HG03442 (cell line): ENCODE results near the gene SORD.

Source experiments
- ATAC-seq: cut with Tn5 transposase; IDR thresholded peaks from one replicate; pipeline ENCODE4 v1.9.1; 2021; ENCODE audit warnings: mild to moderate bottlenecking, moderate library complexity; ENCODE audit not compliant: unreplicated experiment

SORD gene

DNA sequence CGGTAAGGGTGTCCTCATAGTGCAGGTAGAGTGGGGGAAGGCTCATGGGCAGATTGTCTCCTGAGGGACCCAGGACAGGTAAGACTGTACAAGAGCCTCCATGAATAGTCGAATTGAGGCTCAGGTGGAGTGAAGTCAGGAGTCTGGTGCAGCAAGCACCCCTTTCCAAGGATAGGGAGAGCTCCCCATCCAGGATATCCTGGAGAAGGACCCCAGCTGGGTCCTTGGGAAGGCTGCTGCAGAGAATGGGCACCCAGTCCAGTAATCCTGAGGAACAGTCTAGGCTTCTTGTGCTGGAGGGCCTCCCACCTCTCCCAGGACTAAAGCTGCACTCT is 91.7 kb downstream of the SORD start:
- ATAC-seq, result no peak

DNA sequence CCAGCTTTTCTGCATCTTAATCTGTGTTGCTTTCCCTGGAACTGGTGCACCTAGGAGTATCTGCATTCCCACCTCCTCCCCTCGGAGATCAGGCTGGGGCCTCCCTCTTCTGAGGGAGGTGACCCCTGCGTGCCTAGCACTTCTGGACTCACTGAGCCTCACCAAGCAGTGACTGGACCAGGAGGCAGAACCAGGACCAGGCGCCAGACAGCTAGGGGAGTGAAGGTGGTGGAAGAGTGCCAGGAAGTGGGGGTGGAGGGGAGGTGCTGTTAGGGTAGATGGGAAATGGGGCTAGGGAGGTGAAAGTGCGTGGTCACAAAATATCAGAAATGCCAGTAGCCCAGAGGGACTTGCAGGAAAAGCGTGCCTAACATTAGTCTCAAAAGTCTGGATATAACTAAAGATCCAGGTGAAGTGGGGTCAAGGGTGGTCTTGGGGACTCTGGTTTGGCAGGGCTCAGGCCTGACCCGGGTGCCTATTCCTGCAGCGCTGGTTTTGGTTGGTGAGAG is 92.4 kb downstream of the SORD start:
- no peak for ATAC-seq

DNA sequence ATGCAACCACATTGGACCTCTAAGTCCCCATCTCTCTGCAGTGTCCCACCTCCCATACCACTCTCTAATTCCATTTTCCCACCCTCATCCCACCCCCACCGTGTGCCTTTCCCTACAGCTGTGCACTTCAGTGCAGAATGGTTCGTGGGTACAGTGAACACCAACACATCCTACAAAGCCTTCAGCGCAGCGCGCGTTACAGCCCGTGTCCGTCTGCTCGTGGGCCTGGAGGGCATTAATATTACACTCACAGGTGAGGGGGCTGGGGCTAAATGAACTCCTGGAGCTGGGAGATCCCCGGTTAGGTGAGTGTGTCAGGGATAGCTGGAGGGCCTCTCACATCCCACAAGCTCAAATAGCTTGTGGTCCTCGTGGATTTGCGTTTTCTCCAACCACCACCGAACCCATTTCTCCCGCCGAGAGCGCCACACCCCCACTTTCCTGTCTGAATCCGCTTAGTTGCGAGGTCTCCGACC is 93.0 kb downstream of the SORD start:
- ATAC-seq, result no peak

DNA sequence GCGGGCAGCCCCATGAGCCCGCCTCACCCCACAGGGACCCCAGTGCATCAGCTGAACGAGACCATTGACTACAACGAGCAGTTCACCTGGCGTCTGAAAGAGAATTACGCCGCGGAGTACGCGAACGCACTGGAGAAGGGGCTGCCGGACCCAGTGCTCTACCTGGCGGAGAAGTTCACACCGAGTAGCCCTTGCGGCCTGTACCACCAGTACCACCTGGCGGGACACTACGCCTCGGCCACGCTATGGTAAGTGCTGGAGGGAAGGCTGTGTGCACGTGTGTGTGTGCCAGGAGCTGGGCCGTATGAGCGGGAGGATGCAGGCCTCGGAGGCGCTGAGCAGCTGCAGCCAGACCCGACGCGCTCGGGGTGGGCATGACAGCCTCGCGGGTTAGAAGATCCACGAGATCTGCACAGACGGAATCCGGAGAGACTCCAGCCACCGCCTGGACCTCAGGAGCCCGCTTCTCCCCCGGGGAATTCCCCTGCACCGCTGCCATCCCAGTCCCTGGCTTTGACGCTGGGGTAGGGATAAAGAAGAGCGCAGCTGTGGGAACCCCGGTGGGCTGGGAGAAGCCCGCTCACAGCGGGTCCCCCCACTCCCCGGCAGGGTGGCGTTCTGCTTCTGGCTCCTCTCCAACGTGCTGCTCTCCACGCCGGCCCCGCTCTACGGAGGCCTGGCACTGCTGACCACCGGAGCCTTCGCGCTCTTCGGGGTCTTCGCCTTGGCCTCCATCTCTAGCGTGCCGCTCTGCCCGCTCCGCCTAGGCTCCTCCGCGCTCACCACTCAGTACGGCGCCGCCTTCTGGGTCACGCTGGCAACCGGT is 93.7 kb downstream of the SORD start:
- ATAC-seq, result no peak

DNA sequence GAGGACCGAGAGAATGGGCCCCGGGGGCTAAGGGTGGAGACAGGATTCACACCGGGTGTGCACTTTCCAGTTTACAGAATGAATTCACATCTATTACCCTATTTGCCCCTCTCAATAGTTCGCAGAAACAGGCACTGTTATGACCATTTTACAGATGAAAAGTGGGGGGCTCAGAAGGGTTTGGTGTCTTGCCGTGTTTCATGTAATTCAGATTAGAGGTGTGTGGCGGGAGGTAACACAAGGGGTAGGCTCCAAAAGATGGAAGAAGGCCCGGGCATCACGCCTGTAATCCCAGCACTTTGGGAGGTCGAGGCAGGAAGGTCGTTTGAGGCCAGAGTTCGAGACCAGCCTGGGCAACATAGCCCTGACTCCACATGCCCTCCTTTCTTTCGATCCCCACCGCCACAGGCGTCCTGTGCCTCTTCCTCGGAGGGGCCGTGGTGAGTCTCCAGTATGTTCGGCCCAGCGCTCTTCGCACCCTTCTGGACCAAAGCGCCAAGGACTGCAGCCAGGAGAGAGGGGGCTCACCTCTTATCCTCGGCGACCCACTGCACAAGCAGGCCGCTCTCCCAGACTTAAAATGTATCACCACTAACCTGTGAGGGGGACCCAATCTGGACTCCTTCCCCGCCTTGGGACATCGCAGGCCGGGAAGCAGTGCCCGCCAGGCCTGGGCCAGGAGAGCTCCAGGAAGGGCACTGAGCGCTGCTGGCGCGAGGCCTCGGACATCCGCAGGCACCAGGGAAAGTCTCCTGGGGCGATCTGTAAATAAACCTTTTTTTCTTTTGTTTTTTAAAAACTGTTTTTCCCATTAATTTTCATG is 94.5 kb downstream of the SORD start:
- ATAC-seq, result peak; percentile 4

DNA sequence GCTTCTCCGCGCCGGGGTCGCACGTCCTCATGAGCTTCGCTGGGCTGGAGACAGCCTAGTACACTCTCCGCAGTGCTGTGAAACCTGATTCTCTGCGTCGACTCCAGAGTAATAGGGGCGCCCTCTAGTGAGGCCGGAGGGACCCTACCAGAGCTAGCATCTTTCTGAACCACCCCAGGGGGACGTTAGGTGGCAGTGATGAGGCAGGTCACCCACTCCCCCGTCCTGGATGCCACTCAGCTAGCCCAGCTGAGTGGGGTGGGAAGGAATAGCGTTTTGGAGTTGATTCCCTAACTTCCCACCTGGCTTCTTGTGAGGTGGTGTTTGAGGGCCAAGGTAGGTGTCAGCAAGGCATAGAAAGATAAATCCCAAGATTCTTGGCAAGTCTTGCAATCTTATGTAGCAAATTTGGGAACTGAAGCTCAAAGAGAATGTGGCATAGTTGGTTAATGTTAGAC is 95.2 kb downstream of the SORD start:
- ATAC-seq, result peak; percentile 93

DNA sequence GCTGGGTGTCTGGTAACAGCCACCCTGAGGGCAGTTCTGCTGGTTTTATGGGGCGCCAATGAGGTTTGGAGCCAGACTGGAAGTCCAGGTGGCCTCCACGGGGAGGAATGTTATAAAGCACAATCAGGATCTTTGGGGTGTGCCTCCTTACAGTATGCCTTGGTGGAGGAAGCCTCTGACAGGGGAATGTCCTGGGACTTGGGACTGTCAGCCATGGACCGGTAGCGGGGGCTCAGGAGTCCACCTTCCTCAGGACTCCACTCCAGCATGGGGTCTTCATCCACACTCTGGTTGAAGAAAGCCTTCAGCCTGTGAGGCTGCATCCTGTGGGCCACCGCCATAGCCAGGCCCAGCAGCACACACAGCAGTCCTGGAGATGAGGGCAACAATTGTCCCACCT is 96.0 kb downstream of the SORD start:
- no peak for ATAC-seq

DNA sequence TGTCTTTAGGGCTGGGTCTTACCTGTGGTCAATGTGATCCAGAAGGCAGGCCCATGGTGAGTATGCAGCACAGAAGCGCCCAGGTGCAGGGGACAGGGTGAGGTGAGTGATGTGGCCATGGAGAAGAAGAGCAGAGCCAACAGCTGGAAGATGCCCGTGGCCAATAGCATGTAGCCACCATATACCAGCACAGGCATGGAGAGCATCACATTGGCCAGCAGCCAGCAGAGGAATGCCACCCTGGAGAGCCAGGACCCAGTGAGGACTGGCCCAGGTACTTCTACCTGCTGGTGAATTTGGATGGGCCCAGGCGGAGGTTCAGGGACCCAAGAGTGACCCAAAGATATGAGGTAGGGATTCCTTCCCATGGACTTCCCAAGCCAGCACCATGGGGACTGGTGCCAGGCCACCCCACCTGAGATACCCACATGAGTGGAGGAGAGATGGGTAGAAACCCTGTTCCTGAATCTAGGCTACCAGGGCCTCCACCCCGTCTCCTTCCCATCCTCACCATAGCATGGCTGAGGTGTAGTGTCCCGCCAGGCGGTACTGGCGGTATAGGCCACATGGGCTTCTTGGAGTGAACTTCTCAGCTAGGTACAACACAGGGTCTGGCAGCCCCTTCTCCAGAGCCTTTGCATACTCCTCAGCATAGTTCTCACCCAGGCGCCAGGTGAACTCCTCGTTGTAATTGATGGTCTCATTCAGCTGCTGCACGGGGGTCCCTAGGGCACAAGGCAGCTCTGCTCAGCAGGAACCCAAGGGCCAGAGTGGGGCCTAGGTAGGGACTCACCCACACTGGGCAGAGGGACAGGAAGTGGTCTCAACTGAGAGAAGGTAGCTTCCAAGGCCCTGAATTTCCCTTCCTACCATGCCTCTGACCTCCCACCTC is 97.3 kb downstream of the SORD start:
- no peak for ATAC-seq

DNA sequence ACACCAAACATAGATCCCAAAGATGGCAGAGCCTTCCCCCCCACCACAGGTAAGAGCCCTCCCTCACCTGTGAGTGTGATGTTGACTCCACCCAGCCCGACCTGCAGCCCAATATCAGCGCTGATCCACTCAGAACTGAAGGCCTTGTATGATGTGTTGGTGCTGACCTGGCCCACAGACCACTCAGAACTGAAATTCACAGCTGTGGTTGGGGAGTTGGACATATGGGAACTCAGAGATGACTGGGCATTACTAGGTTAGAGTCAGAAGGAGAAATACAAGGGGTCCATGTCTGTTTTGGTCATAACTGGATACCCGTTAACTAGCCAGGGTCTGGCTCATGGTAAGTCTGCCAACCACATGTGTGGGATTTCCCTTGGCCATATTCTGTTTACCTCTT is 98.0 kb downstream of the SORD start:
- ATAC-seq, result no peak

DNA sequence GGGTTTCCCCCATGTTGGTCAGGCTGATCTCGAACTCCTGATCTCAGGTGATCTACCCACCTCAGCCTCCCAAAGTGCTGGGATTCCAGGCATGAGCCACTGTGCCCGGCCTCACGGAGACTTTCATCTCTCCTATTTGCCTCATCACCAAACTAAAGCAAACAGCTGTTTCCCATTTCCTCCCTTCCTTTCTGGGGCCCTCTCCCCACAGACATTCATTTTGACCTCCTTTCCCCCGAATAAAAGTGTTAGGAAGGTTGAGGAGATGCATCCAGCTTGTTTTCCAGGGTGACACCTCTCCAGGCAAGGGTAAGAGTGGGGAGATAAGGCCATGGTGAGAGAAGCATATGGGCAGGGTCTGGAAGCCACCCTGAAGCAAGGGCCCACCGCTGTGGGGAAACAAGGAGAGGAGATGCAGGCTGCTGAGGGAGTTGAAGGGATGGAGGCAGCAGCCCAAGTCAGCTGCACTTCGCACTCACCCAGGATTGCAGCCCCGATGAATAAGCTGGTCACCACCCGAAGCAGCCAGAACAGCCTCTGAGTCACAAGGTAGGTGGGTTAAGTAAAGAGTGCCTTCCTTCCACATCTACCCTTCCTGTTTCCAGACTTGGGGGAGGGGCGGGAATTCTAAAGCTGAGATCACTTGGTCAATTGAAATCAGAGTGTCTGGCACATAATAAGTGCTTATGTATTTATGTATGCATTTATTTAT is 98.9 kb downstream of the SORD start:
- no peak for ATAC-seq

DNA sequence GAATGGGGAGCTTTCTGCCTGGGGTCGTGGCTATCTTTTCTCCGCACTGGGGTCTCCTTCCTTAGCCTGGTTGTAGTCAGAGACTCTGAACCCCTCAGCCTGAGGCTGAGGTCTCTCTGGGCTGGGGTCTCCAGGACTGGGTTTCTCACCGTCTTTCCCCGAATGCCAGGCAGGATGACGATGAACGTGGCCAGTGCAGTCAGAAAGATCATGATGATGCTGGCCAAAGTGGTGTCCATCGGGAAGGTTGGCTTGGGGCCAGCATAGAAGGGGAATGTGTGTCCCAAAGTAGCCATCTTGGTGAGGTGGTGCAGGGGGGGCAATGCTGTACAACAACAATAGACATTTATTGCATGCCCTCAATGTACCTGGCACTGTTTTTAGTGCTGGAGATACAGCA is 99.7 kb downstream of the SORD start:
- no peak for ATAC-seq

DNA sequence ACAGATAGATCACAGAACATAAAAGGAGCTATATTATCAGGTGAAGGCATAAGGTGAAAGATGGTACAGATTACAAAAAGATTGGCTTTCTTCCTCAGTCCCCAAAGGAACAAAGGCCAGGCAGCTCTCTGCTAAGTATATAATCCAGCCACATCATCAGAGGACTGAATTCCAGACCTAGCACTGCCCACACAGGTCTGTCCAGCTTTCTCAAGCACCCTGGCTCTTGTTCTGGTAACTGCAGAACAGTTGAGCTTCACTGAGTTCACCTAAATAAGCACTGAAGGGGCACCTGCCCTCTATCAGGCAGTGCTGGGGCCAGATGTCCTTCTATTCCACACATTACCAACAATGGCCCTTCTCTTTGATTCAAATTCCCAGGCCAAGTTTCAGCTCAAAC is 100.4 kb downstream of the SORD start:
- ATAC-seq, result no peak

DNA sequence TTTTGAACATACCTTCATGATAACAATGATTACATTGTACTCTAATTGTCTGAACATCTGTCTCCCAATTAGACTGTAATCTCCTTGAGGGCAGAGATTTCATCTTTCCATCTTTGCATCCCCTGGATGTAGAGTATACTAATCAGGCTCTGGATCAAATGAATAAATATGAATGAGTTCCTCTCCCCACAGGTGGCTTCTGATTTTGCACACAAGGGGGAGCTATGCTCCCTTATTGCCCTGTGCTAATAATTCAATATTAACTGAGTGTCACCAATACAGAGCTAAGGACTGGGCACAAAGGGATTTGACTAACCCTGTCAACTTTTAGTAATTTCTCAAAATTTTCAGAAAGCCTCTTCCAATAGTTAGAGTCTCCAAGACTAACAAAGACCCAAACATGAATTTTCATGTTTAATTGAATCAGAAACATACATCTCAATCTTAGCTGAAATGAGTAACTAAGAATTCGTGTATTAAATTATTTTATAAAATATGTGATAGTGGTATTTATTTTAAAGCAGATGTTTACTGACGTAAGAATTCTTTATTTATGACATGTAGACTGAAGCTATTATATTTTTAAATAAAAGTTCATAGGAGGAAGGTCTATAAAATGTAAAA is 103.7 kb downstream of the SORD start:
- no peak for ATAC-seq
